ENCODE measurements around the gene TRMT5. TPM values are rescaled to one million over a fixed set of nuclear protein-coding genes. Genes with fewer than 3 reads are reported as not detected.

Gene TRMT5
- total and polyA plus RNA-seq, 2 of the 8 experiments (the other 6 are each of a cell fraction or from before 2014, with no cell fraction given) = 4.3 to 24.2 TPM

DNA sequence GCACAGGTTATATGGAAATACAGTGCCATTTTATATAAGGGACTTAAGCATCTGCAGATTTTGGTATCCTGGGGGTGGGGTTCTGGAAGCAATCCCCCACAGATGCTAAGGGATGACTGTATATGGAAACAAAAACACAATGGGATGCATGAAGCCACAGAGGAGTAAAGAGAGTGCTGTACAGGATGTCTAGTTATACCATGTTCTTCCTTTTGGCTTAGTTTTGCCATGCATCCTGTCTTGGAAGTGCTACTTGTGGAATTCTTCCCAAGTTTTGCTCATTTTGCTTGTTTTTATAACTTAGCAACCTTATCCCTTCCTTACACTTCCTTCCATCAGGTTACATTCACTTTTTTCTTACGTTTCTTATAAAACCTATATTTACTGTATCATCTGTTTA, 55.6 kb downstream of the TRMT5 start:
- H2AFZ ChIP-seq (ENCODE audit: low read length) = no peak overlapping the region
- no peaks in the 10 kb centered on the region for H3K79me1 ChIP-seq (ENCODE audit: low read depth, low read length)
- H4K5ac ChIP-seq (ENCODE audit: insufficient read length, low read depth, low read length) = no peak overlapping the region
- no peak overlapping the region for H3K18ac ChIP-seq (ENCODE audit: extremely low read depth, low read length)
- H3K27ac ChIP-seq (ENCODE audit: low read depth, low read length) = no peak overlapping the region
- H3K23ac ChIP-seq (ENCODE audit: insufficient read length) = no peak overlapping the region
- H3K36me3 ChIP-seq (ENCODE audit: control insufficient read depth in 2 of 4, insufficient read depth in 4 of 4, low read length in 3 of 4) = no peaks in the 10 kb centered on the region
- no peak overlapping the region for H3K9ac ChIP-seq (replicated peaks in 1 of 4; ENCODE audit: extremely low read depth in 1 of 4, low read depth in 3 of 4, low read length in 3 of 4)
- no peak overlapping the region for H4K91ac ChIP-seq (replicated peaks; ENCODE audit: insufficient read length, low read length)
- H2BK15ac ChIP-seq (ENCODE audit: low read length) = no peak overlapping the region
- H2BK20ac ChIP-seq (ENCODE audit: low read length) = no peak overlapping the region
- no peak overlapping the region for H3K4me2 ChIP-seq (ENCODE audit: insufficient read depth in 1 of 2, low read depth in 2 of 2, low read length in 2 of 2)
- no peaks in the 10 kb centered on the region for H4K20me1 ChIP-seq (replicated peaks in 1 of 2; ENCODE audit: control insufficient read depth in 1 of 2, insufficient read depth in 2 of 2, low read length in 2 of 2)
- no peak overlapping the region for H3K4ac ChIP-seq (replicated peaks; ENCODE audit: insufficient read length, low read depth, low read length)
- no peaks in the 10 kb centered on the region for H3K9me3 ChIP-seq (ENCODE audit: insufficient read depth in 2 of 2, low read depth in 1 of 2, low read length in 1 of 2)
- H4K8ac ChIP-seq (ENCODE audit: extremely low read depth, insufficient read depth, low read length) = no peak overlapping the region
- FAIRE-seq = no peak
- ChIA-PET CTCF (ENCODE audit: partially characterized antibody) (interaction anchor here (1.2 kb wide), 1 partner anchor 936 kb away, joined by 3 read pairs; no protein-coding TSS in a partner anchor), POLR2A (ENCODE audit: partially characterized antibody) (interaction anchor here (0.9 kb wide), 1 partner anchor 9 kb away, joined by 3 read pairs; no protein-coding TSS in a partner anchor)
- no peaks in the 10 kb centered on the region for H3K79me2 ChIP-seq (ENCODE audit: control insufficient read depth in 1 of 2, insufficient read depth in 2 of 2, low read length in 2 of 2)
- no peak overlapping the region for H2BK120ac ChIP-seq (replicated peaks; ENCODE audit: low read depth, low read length)
- H2AK5ac ChIP-seq (ENCODE audit: low read depth, low read length) = no peak overlapping the region
- no peak overlapping the region for H3K56ac ChIP-seq (replicated peaks; ENCODE audit: insufficient read length, low read depth, low read length)
- no peak for DNase-seq (ENCODE audit: low read depth in 1 of 2, low spot score in 2 of 2)
- WGBS, 2 experiments (ENCODE audit: extremely low coverage in 1 of 2, insufficient coverage in 1 of 2, insufficient read length in 1 of 2, insufficient replicate concordance in 2 of 2, low coverage in 1 of 2, low lambda C conversion rate in 2 of 2, missing lambda C conversion rate in 1 of 2) = 89 to 100% methylated on average over 1 of the region's 1 CpG
- H3K23me2 ChIP-seq (ENCODE audit: low read depth, low read length) = no peaks in the 10 kb centered on the region
- H3K27me3 ChIP-seq (replicated peaks in 1 of 4; ENCODE audit: control insufficient read depth in 3 of 4, extremely low read depth in 1 of 4, insufficient read depth in 3 of 4, low read length in 3 of 4) = no peaks in the 10 kb centered on the region
- no peaks in the 10 kb centered on the region for H3K4me1 ChIP-seq (replicated peaks in 1 of 4; ENCODE audit: control insufficient read depth in 3 of 4, insufficient read depth in 4 of 4, low read length in 3 of 4)
- no peak overlapping the region for H2BK12ac ChIP-seq (ENCODE audit: low read depth, low read length)
- H2BK5ac ChIP-seq (ENCODE audit: low read depth, low read length) = no peak overlapping the region
- no peak overlapping the region for H3K4me3 ChIP-seq (ENCODE audit: extremely low read depth in 1 of 4, insufficient read depth in 2 of 4, low read depth in 3 of 4, low read length in 4 of 4)
- H3K14ac ChIP-seq (ENCODE audit: insufficient read length) = no peak overlapping the region
- TF ChIP-seq, protein P1, sequence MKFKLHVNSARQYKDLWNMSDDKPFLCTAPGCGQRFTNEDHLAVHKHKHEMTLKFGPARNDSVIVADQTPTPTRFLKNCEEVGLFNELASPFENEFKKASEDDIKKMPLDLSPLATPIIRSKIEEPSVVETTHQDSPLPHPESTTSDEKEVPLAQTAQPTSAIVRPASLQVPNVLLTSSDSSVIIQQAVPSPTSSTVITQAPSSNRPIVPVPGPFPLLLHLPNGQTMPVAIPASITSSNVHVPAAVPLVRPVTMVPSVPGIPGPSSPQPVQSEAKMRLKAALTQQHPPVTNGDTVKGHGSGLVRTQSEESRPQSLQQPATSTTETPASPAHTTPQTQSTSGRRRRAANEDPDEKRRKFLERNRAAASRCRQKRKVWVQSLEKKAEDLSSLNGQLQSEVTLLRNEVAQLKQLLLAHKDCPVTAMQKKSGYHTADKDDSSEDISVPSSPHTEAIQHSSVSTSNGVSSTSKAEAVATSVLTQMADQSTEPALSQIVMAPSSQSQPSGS (IDR thresholded peaks at IDR 0.05; ENCODE audit: low read length) = no peak
- TF ChIP-seq TBP (IDR thresholded peaks at IDR 0.05; ENCODE audit: low read depth, low read length) = no peak
- no peak for TF ChIP-seq TEAD4 (IDR thresholded peaks at IDR 0.05; ENCODE audit: low read depth, low read length)
- no peak for TF ChIP-seq SP1 (IDR thresholded peaks at IDR 0.05; ENCODE audit: low read depth, low read length)
- no peak for TF ChIP-seq POLR2A (IDR thresholded peaks at IDR 0.05; ENCODE audit: control extremely low read depth in 1 of 2, low read depth in 2 of 2, low read length in 2 of 2)
- no peak for TF ChIP-seq TCF12 (IDR thresholded peaks at IDR 0.05; ENCODE audit: low read depth, low read length)
